IPS-NIHi7 (cell line): Measurements from ENCODE around the gene PPM1K.

Experiments used
- DNase-seq: peaks from one replicate; pipeline ENCODE4 v3.0.0; 2012; ENCODE audit warnings: mixed read lengths; ENCODE audit errors: extremely low spot score

PPM1K gene

GRCh38 chr4:88217169-88217568 lies 67.2 kb downstream of the PPM1K start:
- no peak for DNase-seq

DNA sequence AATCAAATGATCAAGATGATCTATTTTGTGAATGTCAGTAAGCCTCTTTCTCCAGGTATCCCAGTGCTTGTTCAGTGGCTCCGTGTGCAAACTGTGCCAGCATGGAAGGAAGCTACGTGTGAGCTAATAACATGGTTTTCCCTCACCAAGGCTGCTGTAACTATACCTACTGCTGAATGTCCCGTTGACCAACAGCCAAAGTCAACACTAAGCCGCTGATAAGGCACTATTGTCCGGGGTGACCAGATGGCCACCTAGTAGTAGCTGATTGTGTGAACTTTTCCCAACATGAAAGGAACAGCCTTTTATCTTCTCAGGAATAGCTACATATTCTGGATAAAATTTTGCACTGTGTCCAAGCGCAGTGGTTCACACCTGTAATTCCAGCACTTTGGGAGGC lies 68.0 kb downstream of the PPM1K start:
- no peak for DNase-seq

DNA sequence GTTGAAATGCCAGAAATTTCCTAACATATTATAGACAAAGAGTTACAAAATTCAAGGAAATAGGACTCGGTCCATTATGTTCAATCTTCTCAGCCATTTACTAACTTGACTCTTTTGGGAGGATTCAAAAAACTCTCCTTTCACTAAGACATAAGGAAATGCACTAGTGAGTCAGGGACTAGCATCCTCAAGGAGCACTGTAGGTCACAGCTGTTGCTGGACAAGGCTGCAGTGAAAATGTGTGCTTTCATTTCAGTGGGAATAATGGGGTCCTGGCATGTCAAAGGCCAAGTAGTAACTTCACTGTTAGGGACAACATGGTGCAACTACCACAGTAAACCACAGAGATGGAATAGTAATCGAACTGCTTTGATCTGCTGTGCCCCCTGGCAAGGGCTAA lies 69.0 kb downstream of the PPM1K start:
- DNase-seq: no peak

GRCh38 chr4:88212253-88212561 lies 72.2 kb downstream of the PPM1K start:
- no peak for DNase-seq

- peak; percentile 48 for DNase-seq
These were observed 72.7 kb downstream of the PPM1K start for GRCh38 chr4:88211473-88212252.

DNA sequence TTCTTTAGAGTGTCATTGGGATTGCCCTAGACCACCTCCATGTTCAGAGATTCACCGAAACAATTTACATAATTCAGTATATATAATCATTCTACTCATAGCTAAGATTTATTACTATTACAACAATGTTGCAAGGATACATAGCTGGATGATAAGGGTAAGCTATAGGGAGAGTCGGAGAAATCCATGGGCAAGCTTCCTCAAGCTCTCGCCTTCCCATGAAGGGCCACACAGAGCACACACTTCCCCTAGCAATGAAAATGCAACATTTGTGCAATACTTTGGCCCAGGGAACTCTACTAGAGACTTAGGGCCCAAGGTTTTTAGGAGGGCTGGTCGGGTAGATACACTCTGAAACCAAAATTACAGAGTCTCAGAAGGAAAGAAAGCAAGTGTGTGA lies 76.2 kb downstream of the PPM1K start:
- DNase-seq: no peak
